GM23338 (cell line): ENCODE measurements around the gene CDC45. TPM values are rescaled to one million over a fixed set of nuclear protein-coding genes. Genes with fewer than 3 reads are reported as not detected.

Experiments
- ATAC-seq: fragments of 200-7000 bp; cut with Tn5 transposase; 3 replicates; pipeline ENCODE4 v1.9.1; 2020
- DNase-seq: peaks from one replicate; pipeline ENCODE4 v3.0.0-alpha.2; 2015; ENCODE audit warnings: low spot score
- H2AFZ ChIP-seq: fragments of 200-600 bp; sonication (generic); 2 replicates; pipeline ENCODE4 v1.8.0; 2016; ENCODE audit warnings: antibody characterized with exemption, mild to moderate bottlenecking, moderate library complexity
- H3F3A ChIP-seq: fragments of 200-600 bp; sonication (generic); replicated peaks from 2 replicates; pipeline ENCODE4 v1.8.0; 2017; ENCODE audit warnings: antibody characterized with exemption, mixed run types, low read depth
- H3K27ac ChIP-seq: fragments of 200-600 bp; sonication (generic); 2 replicates; pipeline ENCODE4 v1.6.1; 2016; ENCODE audit warnings: low read depth
- H3K27me3 ChIP-seq: fragments of 200-600 bp; sonication (generic); 2 replicates; pipeline ENCODE4 v1.8.0; 2016; ENCODE audit warnings: mild to moderate bottlenecking, mixed run types, moderate library complexity; ENCODE audit not compliant: insufficient read depth
- H3K36me3 ChIP-seq: fragments of 200-600 bp; sonication (generic); 2 replicates; pipeline ENCODE4 v1.8.0; 2016; ENCODE audit warnings: mild to moderate bottlenecking; ENCODE audit not compliant: insufficient read depth
- H3K4me1 ChIP-seq: fragments of 200-600 bp; sonication (generic); 2 replicates; pipeline ENCODE4 v1.8.0; 2016; ENCODE audit warnings: mild to moderate bottlenecking, moderate library complexity; ENCODE audit not compliant: insufficient read depth
- H3K4me2 ChIP-seq: fragments of 200-600 bp; sonication (generic); 2 replicates; pipeline ENCODE4 v1.7.1; 2017; ENCODE audit warnings: mixed run types
- H3K4me3 ChIP-seq: fragments of 200-600 bp; sonication (generic); 2 replicates; pipeline ENCODE4 v1.6.1; 2016; ENCODE audit warnings: mixed run types
- H3K79me2 ChIP-seq: fragments of 200-600 bp; sonication (generic); replicated peaks from 2 replicates; pipeline ENCODE4 v1.8.0; 2017; ENCODE audit warnings: mild to moderate bottlenecking; ENCODE audit not compliant: insufficient read depth
- H3K9me2 ChIP-seq: fragments of 200-600 bp; sonication (generic); 2 replicates; pipeline ENCODE4 v1.8.0; 2017; ENCODE audit not compliant: insufficient read depth
- H4K20me1 ChIP-seq: fragments of 200-600 bp; sonication (generic); replicated peaks from 2 replicates; pipeline ENCODE4 v1.8.0; 2017; ENCODE audit warnings: mild to moderate bottlenecking; ENCODE audit not compliant: insufficient read depth
- H3K27ac Mint-ChIP-seq: 2 replicates; pipeline ENCODE4 v1.8.0; 2020; ENCODE audit warnings: inconsistent platforms, mild to moderate bottlenecking, moderate library complexity, mixed read lengths
- H3K27me3 Mint-ChIP-seq: 3 replicates; pipeline ENCODE4 v1.8.0; 2022; ENCODE audit warnings: low read depth, mild to moderate bottlenecking, moderate library complexity, mixed read lengths, inconsistent platforms; ENCODE audit not compliant: insufficient read depth, poor library complexity
- H3K36me3 Mint-ChIP-seq: 3 replicates; pipeline ENCODE4 v1.8.0; 2021; ENCODE audit warnings: low read depth, mild to moderate bottlenecking, inconsistent platforms, moderate library complexity, mixed read lengths
- H3K4me1 Mint-ChIP-seq: 3 replicates; pipeline ENCODE4 v1.8.0; 2020; ENCODE audit warnings: mild to moderate bottlenecking, inconsistent platforms, mixed read lengths
- H3K4me3 Mint-ChIP-seq: 3 replicates; pipeline ENCODE4 v1.8.0; 2021; ENCODE audit warnings: moderate library complexity, mild to moderate bottlenecking, inconsistent platforms, mixed read lengths
- H3K9me3 Mint-ChIP-seq: 3 replicates; pipeline ENCODE4 v1.8.0; 2020; ENCODE audit warnings: moderate library complexity, mild to moderate bottlenecking, inconsistent platforms, mixed read lengths
- CREB1 ChIP-seq: fragments of 250-450 bp; sonication (Bioruptor Pico); IDR thresholded peaks from 2 replicates; pipeline ENCODE4 v1.5.0; 2020; ENCODE audit warnings: low read depth, mild to moderate bottlenecking, moderate library complexity
- CTCF ChIP-seq, 2 experiments: fragments of 200-600 bp in 1 of 2; sonication (generic) in 1 of 2; conservative IDR thresholded peaks; 2 replicates each; pipeline versions ENCODE4 v1.5.1 to v1.6.1; 2016 to 2017; ENCODE audit warnings: antibody characterized with exemption in 2 of 2, low read depth in 2 of 2, mild to moderate bottlenecking in 2 of 2, moderate library complexity in 1 of 2
- ETS1 ChIP-seq: IDR thresholded peaks from 2 replicates; pipeline ENCODE4 v1.6.1; 2016; ENCODE audit warnings: antibody characterized with exemption
- EZH2 ChIP-seq: fragments of 200-600 bp; sonication (generic); IDR thresholded peaks from one replicate; pipeline ENCODE4 v1.8.0; 2017; ENCODE audit warnings: antibody characterized with exemption, mild to moderate bottlenecking, low read depth; ENCODE audit not compliant: unreplicated experiment
- EZH2phosphoT487 ChIP-seq: fragments of 200-600 bp; sonication (generic); IDR thresholded peaks from one replicate; pipeline ENCODE4 v1.8.1; 2018; ENCODE audit warnings: antibody characterized with exemption; ENCODE audit not compliant: unreplicated experiment
- JUNB ChIP-seq: IDR thresholded peaks from one replicate; pipeline ENCODE4 v1.6.1; 2016; ENCODE audit warnings: antibody characterized with exemption; ENCODE audit not compliant: unreplicated experiment
- NANOG ChIP-seq: IDR thresholded peaks from 2 replicates; pipeline ENCODE4 v1.6.1; 2016; ENCODE audit warnings: antibody characterized with exemption, borderline replicate concordance
- POLR2AphosphoS5 ChIP-seq: IDR thresholded peaks from 2 replicates; pipeline ENCODE4 v1.6.1; 2016; ENCODE audit warnings: antibody characterized with exemption, low read depth
- REST ChIP-seq: IDR thresholded peaks from one replicate; pipeline ENCODE4 v1.6.1; 2018; ENCODE audit warnings: antibody characterized with exemption; ENCODE audit not compliant: unreplicated experiment
- STAT1 ChIP-seq: IDR thresholded peaks from one replicate; pipeline ENCODE4 v1.6.1; 2016; ENCODE audit warnings: antibody characterized with exemption; ENCODE audit not compliant: unreplicated experiment
- ZNF114 ChIP-seq: fragments of 250-450 bp; sonication (Bioruptor Pico); IDR thresholded peaks from 2 replicates; pipeline ENCODE4 v1.5.0; 2020; ENCODE audit warnings: mild to moderate bottlenecking, moderate library complexity
- ZNF331 ChIP-seq: fragments of 250-450 bp; sonication (Bioruptor Pico); IDR thresholded peaks from 2 replicates; pipeline ENCODE4 v1.5.0; 2020; ENCODE audit warnings: low read depth, mild to moderate bottlenecking, moderate library complexity
- ZNF462 ChIP-seq: fragments of 250-450 bp; sonication (Bioruptor Pico); IDR thresholded peaks from 2 replicates; pipeline ENCODE4 v1.5.0; 2020; ENCODE audit warnings: mild to moderate bottlenecking, moderate library complexity
- polyA plus RNA-seq: library from polyadenylated mRNA; unstranded; fragments of >200 nt; fragmentation: Nextera tagmentation; extraction: Ambion mirVana; gene quantifications from 2 replicates; pipeline ENCODE4 v1.2.1, GENCODE V29; 2016
- total RNA-seq: library from RNA; depleted of rRNA; stranded (reverse); fragments of >200 nt; shearing (Covaris generic); gene quantifications from 2 replicates; pipeline ENCODE4 v1.2.3, GENCODE V29; 2014

The CDC45 gene
- total and polyA plus RNA-seq, 2 experiments from 2014 or later, result 29.0 to 30.3 TPM

- Histone ChIP-seq H3K4me1 (peaks cover 8% of the 10 kb centered on the region; the same call in 1 of the 2 replicates), H3K4me3 (peak overlapping the region; percentile 64), H3K27ac (no peak overlapping the region), H3K36me3 (no peaks in the 10 kb centered on the region), H3K79me2 (no peaks in the 10 kb centered on the region), H2AFZ (no peak overlapping the region), H4K20me1 (no peaks in the 10 kb centered on the region), H3F3A (peaks cover 11% of the 10 kb centered on the region; the same call in 1 of the 2 replicates), H3K9me2 (no peaks in the 10 kb centered on the region), H3K4me2 (peak overlapping the region; percentile 93), H3K27me3 (peaks cover 42% of the 10 kb centered on the region)
- peaks cover 6% of the 10 kb centered on the region; the same call in 1 of the 3 replicates for H3K36me3 Mint-ChIP-seq
- DNase-seq, result no peak
- H3K27me3 Mint-ChIP-seq, result peaks cover 36% of the 10 kb centered on the region
- no peaks in the 10 kb centered on the region for H3K9me3 Mint-ChIP-seq
- no peak overlapping the region for H3K27ac Mint-ChIP-seq
- TF ChIP-seq POLR2AphosphoS5, result no peak; the same call in 1 of the 2 replicates
- TF ChIP-seq REST, result no peak
- TF ChIP-seq EZH2phosphoT487, result no peak
- no peak for TF ChIP-seq STAT1
- TF ChIP-seq JUNB, result no peak
- no peak for TF ChIP-seq CTCF (conservative IDR thresholded peaks at IDR 0.05; ENCODE audit: low read depth in 2 of 2)
- TF ChIP-seq CREB1 (CRISPR knock-in tag), result no peak
- TF ChIP-seq ZNF114, result no peak
- TF ChIP-seq EZH2, result no peak
- TF ChIP-seq ZNF331 (CRISPR knock-in tag), result no peak
- no peak for TF ChIP-seq NANOG
- TF ChIP-seq ZNF462, result no peak
- TF ChIP-seq ETS1, result no peak
- peak overlapping the region; percentile 73 for H3K4me3 Mint-ChIP-seq
- ATAC-seq, result peak; percentile 0; the same call in 1 of the 3 replicates
- peaks cover 9% of the 10 kb centered on the region for H3K4me1 Mint-ChIP-seq
Measured at GRCh38 chr22:19522190-19522880, 42.6 kb downstream of the CDC45 start.
